Renal cortical epithelial cell (primary cell): Measurements from ENCODE around the gene ZNF467. TPM values are rescaled to one million over a fixed set of nuclear protein-coding genes. Genes with fewer than 3 reads are reported as not detected.
A peak's percentile ranks its signal among the peaks of the same experiment; 100 is the strongest.

Experiments used
- DNase-seq: peaks from one replicate; pipeline ENCODE4 v3.0.0-alpha.2; 2011; ENCODE audit warnings: low read depth
- total RNA-seq: library from RNA; depleted of rRNA; stranded (reverse); fragments of >200 nt; gene quantifications from 2 replicates; pipeline ENCODE4 v1.2.3, GENCODE V29; 2014

The ZNF467 gene
- total RNA-seq, 1 donor from 2014 or later = 3.0 TPM

GRCh38 chr7:149728491-149729375 lies 44.7 kb downstream of the ZNF467 start:
- DNase-seq = no peak

GRCh38 chr7:149727899-149728476 lies 45.4 kb downstream of the ZNF467 start:
- no peak for DNase-seq

GRCh38 chr7:149727053-149727898 lies 46.1 kb downstream of the ZNF467 start:
- DNase-seq = peak; percentile 29

- no peak for DNase-seq
Measured at GRCh38 chr7:149725916-149726315, 47.5 kb downstream of the ZNF467 start.

GRCh38 chr7:149725426-149725821 lies 48.0 kb downstream of the ZNF467 start:
- DNase-seq = no peak

- DNase-seq = no peak
Measured at GRCh38 chr7:149724661-149725425, 48.5 kb downstream of the ZNF467 start.

- DNase-seq = no peak
Measured at GRCh38 chr7:149723795-149724495, 49.4 kb downstream of the ZNF467 start.

- no peak for DNase-seq
Measured at GRCh38 chr7:149723082-149723767, 50.2 kb downstream of the ZNF467 start.

- no peak for DNase-seq
Measured at GRCh38 chr7:149722356-149722957, 50.9 kb downstream of the ZNF467 start.

- DNase-seq = no peak
Measured at GRCh38 chr7:149721084-149721601, 52.2 kb downstream of the ZNF467 start.

- DNase-seq = peak; percentile 55
Measured at GRCh38 chr7:149720372-149721083, 52.9 kb downstream of the ZNF467 start.

- peak; percentile 3 for DNase-seq
Measured at GRCh38 chr7:149719912-149720335, 53.5 kb downstream of the ZNF467 start.

- DNase-seq = peak; percentile 22
Measured at GRCh38 chr7:149719050-149719899, 54.1 kb downstream of the ZNF467 start.

GRCh38 chr7:149718730-149719049 lies 54.7 kb downstream of the ZNF467 start:
- DNase-seq = no peak

- DNase-seq = no peak
Measured at GRCh38 chr7:149717481-149717880, 55.9 kb downstream of the ZNF467 start.

- DNase-seq = no peak
Measured at GRCh38 chr7:149716932-149717307, 56.5 kb downstream of the ZNF467 start.

GRCh38 chr7:149716007-149716931 lies 57.1 kb downstream of the ZNF467 start:
- peak; percentile 11 for DNase-seq
